Measurements from ENCODE around the gene COL27A1. TPM values are rescaled to one million over a fixed set of nuclear protein-coding genes. Genes with fewer than 3 reads are reported as not detected.

Gene COL27A1
- total and polyA plus RNA-seq, 9 of the 15 experiments (the other 6 are each of a cell fraction or from before 2014, with no cell fraction given): 0.07 TPM; not detected in 8

- TF ChIP-seq, protein P1, sequence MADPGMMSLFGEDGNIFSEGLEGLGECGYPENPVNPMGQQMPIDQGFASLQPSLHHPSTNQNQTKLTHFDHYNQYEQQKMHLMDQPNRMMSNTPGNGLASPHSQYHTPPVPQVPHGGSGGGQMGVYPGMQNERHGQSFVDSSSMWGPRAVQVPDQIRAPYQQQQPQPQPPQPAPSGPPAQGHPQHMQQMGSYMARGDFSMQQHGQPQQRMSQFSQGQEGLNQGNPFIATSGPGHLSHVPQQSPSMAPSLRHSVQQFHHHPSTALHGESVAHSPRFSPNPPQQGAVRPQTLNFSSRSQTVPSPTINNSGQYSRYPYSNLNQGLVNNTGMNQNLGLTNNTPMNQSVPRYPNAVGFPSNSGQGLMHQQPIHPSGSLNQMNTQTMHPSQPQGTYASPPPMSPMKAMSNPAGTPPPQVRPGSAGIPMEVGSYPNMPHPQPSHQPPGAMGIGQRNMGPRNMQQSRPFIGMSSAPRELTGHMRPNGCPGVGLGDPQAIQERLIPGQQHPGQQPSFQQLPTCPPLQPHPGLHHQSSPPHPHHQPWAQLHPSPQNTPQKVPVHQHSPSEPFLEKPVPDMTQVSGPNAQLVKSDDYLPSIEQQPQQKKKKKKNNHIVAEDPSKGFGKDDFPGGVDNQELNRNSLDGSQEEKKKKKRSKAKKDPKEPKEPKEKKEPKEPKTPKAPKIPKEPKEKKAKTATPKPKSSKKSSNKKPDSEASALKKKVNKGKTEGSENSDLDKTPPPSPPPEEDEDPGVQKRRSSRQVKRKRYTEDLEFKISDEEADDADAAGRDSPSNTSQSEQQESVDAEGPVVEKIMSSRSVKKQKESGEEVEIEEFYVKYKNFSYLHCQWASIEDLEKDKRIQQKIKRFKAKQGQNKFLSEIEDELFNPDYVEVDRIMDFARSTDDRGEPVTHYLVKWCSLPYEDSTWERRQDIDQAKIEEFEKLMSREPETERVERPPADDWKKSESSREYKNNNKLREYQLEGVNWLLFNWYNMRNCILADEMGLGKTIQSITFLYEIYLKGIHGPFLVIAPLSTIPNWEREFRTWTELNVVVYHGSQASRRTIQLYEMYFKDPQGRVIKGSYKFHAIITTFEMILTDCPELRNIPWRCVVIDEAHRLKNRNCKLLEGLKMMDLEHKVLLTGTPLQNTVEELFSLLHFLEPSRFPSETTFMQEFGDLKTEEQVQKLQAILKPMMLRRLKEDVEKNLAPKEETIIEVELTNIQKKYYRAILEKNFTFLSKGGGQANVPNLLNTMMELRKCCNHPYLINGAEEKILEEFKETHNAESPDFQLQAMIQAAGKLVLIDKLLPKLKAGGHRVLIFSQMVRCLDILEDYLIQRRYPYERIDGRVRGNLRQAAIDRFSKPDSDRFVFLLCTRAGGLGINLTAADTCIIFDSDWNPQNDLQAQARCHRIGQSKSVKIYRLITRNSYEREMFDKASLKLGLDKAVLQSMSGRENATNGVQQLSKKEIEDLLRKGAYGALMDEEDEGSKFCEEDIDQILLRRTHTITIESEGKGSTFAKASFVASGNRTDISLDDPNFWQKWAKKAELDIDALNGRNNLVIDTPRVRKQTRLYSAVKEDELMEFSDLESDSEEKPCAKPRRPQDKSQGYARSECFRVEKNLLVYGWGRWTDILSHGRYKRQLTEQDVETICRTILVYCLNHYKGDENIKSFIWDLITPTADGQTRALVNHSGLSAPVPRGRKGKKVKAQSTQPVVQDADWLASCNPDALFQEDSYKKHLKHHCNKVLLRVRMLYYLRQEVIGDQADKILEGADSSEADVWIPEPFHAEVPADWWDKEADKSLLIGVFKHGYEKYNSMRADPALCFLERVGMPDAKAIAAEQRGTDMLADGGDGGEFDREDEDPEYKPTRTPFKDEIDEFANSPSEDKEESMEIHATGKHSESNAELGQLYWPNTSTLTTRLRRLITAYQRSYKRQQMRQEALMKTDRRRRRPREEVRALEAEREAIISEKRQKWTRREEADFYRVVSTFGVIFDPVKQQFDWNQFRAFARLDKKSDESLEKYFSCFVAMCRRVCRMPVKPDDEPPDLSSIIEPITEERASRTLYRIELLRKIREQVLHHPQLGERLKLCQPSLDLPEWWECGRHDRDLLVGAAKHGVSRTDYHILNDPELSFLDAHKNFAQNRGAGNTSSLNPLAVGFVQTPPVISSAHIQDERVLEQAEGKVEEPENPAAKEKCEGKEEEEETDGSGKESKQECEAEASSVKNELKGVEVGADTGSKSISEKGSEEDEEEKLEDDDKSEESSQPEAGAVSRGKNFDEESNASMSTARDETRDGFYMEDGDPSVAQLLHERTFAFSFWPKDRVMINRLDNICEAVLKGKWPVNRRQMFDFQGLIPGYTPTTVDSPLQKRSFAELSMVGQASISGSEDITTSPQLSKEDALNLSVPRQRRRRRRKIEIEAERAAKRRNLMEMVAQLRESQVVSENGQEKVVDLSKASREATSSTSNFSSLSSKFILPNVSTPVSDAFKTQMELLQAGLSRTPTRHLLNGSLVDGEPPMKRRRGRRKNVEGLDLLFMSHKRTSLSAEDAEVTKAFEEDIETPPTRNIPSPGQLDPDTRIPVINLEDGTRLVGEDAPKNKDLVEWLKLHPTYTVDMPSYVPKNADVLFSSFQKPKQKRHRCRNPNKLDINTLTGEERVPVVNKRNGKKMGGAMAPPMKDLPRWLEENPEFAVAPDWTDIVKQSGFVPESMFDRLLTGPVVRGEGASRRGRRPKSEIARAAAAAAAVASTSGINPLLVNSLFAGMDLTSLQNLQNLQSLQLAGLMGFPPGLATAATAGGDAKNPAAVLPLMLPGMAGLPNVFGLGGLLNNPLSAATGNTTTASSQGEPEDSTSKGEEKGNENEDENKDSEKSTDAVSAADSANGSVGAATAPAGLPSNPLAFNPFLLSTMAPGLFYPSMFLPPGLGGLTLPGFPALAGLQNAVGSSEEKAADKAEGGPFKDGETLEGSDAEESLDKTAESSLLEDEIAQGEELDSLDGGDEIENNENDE (IDR thresholded peaks at IDR 0.05; ENCODE audit: low read depth, low read length): no peak
- no peak for TF ChIP-seq MYBL2 (IDR thresholded peaks at IDR 0.05; ENCODE audit: low read depth)
- TF ChIP-seq MYBL2 (CRISPR knock-in tag; IDR thresholded peaks at IDR 0.05; ENCODE audit: borderline replicate concordance): no peak
- no peak for TF ChIP-seq KAT2B (IDR thresholded peaks at IDR 0.05; ENCODE audit: low read depth, low read length)
- TF ChIP-seq PHF21A (IDR thresholded peaks at IDR 0.05; ENCODE audit: borderline replicate concordance, low read depth): no peak
- TF ChIP-seq NCOA6 (IDR thresholded peaks at IDR 0.05): no peak
- no peak for TF ChIP-seq POLR2AphosphoS5 (IDR thresholded peaks at IDR 0.05; ENCODE audit: control insufficient read depth, insufficient read depth, low read depth, low read length)
- TF ChIP-seq, protein P2, sequence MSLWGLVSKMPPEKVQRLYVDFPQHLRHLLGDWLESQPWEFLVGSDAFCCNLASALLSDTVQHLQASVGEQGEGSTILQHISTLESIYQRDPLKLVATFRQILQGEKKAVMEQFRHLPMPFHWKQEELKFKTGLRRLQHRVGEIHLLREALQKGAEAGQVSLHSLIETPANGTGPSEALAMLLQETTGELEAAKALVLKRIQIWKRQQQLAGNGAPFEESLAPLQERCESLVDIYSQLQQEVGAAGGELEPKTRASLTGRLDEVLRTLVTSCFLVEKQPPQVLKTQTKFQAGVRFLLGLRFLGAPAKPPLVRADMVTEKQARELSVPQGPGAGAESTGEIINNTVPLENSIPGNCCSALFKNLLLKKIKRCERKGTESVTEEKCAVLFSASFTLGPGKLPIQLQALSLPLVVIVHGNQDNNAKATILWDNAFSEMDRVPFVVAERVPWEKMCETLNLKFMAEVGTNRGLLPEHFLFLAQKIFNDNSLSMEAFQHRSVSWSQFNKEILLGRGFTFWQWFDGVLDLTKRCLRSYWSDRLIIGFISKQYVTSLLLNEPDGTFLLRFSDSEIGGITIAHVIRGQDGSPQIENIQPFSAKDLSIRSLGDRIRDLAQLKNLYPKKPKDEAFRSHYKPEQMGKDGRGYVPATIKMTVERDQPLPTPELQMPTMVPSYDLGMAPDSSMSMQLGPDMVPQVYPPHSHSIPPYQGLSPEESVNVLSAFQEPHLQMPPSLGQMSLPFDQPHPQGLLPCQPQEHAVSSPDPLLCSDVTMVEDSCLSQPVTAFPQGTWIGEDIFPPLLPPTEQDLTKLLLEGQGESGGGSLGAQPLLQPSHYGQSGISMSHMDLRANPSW (CRISPR knock-in tag; IDR thresholded peaks at IDR 0.05): no peak
- TF ChIP-seq, protein P3, sequence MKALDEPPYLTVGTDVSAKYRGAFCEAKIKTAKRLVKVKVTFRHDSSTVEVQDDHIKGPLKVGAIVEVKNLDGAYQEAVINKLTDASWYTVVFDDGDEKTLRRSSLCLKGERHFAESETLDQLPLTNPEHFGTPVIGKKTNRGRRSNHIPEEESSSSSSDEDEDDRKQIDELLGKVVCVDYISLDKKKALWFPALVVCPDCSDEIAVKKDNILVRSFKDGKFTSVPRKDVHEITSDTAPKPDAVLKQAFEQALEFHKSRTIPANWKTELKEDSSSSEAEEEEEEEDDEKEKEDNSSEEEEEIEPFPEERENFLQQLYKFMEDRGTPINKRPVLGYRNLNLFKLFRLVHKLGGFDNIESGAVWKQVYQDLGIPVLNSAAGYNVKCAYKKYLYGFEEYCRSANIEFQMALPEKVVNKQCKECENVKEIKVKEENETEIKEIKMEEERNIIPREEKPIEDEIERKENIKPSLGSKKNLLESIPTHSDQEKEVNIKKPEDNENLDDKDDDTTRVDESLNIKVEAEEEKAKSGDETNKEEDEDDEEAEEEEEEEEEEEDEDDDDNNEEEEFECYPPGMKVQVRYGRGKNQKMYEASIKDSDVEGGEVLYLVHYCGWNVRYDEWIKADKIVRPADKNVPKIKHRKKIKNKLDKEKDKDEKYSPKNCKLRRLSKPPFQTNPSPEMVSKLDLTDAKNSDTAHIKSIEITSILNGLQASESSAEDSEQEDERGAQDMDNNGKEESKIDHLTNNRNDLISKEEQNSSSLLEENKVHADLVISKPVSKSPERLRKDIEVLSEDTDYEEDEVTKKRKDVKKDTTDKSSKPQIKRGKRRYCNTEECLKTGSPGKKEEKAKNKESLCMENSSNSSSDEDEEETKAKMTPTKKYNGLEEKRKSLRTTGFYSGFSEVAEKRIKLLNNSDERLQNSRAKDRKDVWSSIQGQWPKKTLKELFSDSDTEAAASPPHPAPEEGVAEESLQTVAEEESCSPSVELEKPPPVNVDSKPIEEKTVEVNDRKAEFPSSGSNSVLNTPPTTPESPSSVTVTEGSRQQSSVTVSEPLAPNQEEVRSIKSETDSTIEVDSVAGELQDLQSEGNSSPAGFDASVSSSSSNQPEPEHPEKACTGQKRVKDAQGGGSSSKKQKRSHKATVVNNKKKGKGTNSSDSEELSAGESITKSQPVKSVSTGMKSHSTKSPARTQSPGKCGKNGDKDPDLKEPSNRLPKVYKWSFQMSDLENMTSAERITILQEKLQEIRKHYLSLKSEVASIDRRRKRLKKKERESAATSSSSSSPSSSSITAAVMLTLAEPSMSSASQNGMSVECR (CRISPR knock-in tag; IDR thresholded peaks at IDR 0.05): no peak
- no peak for TF ChIP-seq TARDBP (IDR thresholded peaks at IDR 0.05)
Observed at GRCh38 chr9:114279693-114280092, 124.4 kb downstream of the COL27A1 start (continued).

All from K562 (cell line).